Stimulated activated CD8-positive, alpha-beta memory T cell treated with anti-CD3 and anti-CD28 coated beads, Interleukin-7, amount 100 ng/mL, for 48 hours (primary cell): ENCODE measurements around the gene TBC1D22A.
"Not testable (repeated sequence)": the region's sequence is repeated elsewhere in the genome, so short reads cannot be mapped to it uniquely, and the experiment has no call there.

Source experiments
- DNase-seq, 2 donors: peaks; one replicate each; pipeline ENCODE4 v3.0.0-alpha.2; 2020; ENCODE audit warnings: low read depth in 1 of 2; ENCODE audit errors: extremely low read depth in 1 of 2

The TBC1D22A gene, protein sequence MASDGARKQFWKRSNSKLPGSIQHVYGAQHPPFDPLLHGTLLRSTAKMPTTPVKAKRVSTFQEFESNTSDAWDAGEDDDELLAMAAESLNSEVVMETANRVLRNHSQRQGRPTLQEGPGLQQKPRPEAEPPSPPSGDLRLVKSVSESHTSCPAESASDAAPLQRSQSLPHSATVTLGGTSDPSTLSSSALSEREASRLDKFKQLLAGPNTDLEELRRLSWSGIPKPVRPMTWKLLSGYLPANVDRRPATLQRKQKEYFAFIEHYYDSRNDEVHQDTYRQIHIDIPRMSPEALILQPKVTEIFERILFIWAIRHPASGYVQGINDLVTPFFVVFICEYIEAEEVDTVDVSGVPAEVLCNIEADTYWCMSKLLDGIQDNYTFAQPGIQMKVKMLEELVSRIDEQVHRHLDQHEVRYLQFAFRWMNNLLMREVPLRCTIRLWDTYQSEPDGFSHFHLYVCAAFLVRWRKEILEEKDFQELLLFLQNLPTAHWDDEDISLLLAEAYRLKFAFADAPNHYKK

DNA sequence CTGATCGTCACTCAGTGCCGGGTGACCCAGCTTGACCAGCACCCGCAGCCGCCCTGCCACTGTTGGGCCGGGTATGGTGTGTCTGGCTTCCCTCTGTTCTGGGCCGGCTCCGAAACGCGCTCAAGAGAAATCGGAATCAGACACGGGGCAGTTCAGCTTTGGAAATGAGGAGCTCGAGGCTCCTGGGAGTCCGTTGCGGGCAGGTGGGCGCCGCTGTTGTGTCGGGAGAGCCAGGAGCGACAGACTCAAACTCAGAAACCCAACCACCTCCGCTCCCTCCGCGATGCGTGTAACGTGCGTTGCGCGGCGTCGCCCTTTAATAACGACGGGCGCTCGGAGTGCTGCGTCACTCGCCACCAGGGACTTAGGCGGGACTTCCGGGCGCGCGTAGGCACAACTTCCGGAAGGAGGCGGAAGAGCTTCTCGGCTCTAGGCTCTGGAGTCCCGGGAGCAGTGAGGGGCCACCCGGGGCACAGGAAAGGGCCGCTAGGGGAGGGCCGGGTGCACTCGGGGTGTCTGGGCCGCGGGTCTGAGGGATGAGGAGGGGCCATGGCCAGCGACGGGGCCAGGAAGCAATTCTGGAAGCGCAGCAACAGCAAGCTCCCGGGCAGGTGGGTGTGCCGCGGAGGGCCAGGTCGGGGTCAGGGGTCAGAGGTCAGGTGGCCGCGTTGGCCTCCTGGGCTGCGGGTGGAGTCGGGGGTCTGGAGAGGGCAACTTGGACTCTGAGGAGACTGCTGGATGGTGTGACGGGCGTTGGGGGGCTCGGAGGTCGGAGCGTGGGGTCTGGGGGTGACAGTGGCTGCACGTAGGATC, at the start of gene TBC1D22A:
TBC1D22A (plus strand) TSS at position 413 of the 813 bp plus-strand sequence; CDS start at position 550, 137 bp downstream.
- peak; percentile 84 to 93 for DNase-seq

DNA sequence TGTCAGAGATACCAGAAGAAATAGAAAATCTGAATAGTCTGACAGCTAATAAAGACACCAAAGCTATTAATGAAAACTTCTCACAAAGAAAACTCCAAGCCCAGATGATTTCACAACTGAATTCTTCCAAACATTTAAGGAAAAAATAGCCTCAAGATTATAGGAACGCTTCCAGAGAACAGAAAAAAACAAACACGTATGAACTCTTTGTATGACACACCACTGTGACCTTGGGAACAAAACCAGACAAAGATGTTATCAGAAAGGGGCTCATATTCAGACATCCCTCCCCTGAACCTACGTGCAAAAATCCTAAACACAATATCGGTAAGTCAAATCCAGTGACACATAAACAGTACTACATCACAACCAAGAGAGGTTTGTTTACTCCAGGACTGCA, 47.9 kb upstream of the TBC1D22A start:
- DNase-seq = no peak

DNA sequence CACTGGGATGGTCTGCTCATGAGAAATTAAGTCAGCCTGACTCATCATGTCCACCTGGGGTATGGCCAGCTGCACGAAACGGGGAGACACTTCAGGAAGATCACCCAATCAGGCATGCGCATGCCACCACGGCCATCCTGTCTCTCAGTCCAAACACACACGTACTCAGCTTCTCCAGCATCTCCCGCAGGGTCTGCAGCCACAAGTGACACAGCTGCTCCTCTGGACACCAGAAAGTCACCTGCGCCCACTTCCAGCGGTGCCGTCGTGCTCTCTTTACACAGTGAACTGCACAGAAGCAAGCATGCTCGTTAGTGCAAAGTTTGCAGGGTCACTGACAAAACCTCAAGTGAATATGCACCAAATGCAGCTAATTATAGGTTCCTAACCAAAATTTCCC, 42.5 kb upstream of the TBC1D22A start:
- no peak for DNase-seq

DNA sequence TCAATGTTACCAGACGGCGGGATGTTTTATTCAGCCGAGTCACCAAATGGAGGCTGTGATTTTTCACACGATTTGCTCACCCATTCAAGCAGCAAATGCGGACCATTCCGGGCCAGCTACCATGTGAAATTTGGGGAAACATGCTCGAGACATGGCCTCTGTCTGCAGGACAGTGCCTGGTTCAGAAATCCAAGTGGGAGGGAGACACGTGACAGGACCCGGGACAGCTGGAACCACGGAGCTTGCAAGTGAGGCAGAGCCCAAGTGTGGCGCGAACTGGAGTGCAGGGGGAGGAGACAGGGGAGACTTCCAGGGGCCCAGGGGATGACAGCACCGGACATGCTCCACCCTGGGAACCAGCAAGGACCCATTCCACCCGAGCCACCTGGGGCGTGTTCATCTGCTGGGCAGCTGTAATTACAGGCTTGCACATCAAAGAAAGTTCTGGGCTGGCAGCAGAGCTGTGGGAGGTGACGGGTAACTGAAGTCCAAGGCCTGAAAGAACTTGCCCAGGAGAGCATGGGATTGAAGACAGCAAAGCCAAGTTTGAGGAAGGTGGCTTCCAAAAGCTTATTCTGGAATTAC, 40.9 kb upstream of the TBC1D22A start:
- no peak for DNase-seq

DNA sequence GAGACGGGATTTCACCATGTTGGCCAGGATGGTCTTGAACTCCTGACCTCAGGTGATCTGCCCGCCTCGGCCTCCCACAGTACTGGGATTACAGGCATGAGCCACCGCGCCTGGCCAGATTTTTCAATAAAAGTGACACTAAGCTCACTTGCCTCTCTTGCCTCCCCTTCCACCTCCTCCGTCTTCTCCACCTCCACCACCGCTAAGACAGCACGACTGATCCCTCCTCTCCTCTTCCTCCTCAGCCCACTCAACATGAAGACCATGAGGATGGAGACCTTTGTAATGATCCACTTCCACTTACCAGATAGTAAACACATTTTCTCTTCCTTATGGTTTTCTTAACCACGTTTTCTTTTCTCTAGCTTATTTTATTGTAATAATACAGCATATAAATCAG, 38.6 kb upstream of the TBC1D22A start:
- DNase-seq = no peak

DNA sequence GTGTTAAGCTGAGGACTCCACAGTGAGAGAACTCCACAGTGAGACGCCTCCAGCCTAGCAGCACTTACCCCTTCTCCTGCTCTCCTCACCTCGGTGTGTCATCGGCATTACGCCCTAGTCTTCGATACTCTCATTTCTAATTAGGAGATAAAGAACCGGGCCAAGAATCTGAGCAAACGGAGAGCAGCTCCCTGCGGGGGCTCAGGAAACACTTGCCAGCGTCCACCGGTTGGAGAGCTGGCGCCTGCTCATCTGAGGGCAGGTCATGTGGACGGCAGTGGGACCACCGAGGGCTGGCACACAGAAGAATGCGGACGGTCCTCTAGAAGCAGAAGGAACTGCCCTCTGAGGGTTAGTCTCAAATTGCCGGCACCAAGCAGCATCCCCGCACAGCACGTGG, 37.4 kb upstream of the TBC1D22A start:
- DNase-seq = no peak

DNA sequence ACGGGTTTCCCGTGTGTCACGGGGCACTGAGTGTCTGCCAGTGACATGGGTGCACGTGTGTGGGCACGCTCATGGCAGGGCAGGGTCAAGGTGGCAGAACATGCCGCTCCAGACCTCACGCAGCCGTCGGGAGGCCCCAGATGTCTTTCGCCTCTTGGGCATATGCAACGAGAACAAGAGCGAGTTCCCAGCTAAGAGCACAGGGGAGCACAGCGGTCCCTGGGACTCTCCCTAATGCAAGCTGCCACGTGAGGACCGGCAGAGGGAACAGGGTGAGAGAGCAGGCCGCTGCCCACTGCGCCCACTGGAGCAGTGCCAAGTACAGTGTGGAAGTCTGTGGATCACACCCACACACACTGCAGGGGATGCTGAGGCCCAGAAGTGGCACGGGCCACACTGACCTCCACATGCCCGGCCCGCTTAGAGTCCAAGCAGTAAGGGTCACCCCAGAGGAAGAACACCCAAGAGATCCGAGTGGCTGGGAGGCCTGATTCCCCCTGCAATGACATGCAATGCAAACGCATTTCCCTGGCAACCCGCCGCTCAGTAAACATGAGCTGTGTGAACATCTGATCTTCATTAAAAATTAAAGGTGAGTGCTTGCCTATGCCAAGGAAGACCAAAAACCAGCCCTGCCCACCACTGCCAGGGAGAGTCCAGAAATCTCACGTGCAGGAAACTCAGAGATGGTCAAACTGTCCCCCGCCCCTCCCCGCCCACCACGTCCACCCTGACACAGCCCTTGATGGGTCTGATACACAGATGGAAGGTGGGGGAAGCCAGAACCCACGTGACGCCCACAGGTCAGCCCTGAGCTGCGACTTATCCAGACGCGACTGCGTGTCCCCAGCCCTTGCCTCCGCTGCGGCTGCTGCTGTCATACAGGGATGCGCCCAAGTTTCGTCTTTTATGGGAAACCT, 36.1 kb upstream of the TBC1D22A start:
- no peak for DNase-seq

DNA sequence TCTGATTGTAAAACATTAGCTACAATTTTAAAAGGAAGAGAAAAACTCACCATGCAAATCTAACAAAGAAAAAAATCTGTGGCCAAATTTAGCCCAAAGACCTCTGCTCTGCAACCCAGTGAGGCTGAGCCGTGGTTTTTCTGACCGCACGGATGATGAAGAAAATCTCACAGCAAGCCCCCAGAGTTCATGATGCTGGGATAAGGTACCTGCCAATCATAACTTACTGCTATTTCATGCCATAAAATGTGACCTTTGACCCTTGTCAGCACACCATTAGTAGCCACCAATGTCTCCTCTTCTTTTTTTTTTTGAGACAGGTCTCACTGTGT, 35.5 kb upstream of the TBC1D22A start:
- no peak for DNase-seq

DNA sequence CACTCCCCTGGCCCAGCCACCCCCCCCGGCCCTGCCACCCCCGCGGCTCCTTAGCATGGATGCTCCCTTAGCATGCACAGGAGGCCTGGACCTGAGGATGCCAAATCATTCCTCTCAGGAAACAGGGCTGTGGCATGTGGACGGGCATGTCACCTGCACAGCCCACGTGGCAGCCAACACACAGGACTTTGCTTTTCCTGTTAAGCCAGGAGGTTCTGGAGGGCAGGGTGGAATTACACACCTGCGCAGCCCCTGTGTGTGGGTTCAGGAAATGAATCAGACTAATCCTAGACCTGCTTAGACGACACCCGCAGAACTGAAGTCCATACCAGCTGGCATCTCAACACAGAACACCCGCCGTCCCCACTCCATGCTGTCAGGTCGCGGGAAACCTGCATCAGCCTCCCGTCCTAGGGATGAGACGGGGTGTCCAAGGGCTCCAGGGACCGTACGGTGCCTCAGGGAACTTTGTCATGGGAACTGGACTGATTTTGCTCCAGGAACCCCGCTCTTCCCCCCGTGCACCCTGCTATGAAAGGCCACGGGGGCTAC, 34.6 kb upstream of the TBC1D22A start:
- DNase-seq = no peak

DNA sequence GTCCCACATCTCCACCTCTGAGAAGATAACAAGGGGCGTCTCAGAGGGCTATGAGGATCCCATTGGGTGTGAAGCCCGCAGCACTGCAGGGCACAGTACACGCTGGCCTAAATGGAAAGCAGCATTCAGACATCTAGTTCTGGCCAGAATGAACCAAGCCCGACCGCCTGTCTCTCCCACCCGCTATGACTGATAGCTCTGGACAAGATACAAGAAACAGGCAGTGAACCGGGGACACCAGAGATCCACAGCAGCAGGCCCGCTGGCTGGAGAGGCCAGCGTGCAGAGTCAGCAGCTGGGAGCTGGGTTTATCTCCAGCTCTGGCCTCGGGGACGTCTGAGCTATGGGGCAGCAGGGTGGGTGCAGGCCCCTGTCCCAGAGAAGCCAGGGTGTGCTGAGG, 34.0 kb upstream of the TBC1D22A start:
- no peak for DNase-seq

DNA sequence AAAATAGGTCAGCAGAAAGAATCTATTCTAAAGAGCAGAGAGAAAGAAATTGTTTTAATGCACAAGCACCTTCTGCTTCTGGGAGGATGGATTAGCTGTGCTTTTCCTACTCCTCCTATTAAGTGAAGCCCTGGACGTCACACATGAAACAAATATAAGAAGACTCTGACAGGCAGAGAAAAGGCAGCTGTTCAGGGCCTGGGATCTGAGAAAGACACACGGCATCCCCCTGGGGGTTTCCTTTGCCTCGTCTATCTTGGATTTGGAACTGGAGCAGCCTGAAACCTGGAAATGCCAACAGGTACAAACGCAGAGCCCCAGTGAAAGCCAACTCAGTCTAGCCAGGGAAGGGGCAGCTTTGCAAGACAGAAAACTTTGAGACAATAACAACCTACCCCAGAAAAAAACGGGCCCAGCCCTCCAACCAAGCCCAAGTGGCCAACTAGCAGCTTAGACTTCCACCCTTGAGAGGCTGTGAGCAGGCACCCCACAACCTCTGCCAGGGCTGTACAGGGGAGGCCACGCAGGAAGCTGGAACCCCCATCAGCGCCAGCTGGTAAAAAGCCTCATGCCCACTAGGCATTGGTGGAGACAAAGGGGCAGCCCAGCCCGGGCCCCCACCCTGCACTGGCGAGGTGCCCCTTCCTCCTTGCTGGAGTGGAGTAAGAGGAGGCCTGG, 31.7 kb upstream of the TBC1D22A start:
- DNase-seq = no peak

DNA sequence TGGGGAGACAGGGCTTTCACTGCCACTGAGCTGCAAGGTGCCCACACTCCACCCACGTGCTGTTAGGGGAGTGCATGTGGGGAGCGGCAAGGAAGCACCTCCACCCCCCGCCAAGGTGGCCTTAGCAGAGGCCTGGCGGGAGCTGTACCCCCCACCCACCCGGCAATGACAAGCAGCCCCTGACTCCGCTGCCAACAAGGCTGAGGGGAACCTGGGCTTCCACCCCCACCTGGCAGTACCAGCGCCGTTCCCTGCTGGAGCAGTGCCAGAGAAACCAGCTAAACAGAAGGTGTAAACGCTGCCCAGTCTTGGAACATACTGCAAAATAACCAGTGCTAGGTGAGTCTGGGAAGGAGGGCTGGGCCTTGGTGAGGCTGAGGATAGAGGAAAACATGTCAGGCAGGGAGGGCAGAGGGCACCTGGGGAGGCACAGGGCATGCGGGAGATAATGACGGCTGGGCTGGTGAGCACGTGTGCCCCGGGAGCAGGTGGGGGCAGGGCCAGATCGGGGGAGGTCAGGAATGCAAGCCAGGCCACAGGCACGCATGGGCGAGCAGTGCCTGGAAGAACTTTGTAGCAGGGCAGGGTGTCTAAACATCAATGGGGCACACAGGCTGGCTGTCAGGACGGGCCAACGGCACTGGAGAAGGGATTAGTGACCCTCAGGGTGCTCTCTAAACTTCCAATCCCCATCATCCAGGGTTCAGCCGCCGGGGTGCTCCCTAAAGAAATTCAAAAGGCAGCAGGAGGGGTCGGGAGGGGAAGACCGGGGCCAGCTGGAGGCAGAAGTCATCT, 31.0 kb upstream of the TBC1D22A start:
- no peak for DNase-seq

DNA sequence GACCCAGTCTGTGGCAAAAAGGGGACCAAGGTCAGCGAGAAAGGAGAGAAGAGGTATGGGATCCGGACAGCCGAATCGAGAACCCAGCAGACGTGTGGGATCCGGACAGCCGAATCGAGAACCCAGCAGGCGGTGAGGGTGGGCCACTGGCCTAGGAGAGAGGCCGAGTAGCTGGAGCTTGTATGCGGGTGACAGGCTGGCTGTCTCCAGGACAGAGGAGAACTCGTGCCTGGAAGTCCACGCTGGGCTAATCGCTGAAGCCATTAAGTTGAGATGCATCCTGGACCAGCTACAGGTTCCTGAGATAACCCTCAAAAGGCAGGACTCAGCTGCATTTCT, 30.4 kb upstream of the TBC1D22A start:
- DNase-seq = no peak

DNA sequence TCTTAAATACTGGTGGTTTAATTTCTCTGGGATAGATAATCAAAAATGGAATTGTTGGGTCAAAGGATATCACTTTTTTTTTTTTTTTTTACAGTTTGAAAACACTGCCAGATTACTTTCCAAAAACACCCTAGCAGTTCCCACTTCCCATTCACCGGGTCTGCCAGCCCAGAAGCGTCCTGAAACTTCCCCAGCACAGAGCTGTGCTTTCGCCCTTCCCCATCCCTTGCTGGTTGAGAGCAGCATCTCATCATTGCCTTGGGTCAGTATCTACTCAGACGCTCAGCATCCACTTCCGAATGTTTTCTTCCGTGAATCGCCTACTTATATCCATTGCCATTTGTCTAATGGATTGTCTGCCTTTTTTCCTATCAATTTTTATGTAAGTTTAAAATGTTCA, 29.9 kb upstream of the TBC1D22A start:
- DNase-seq = no peak

DNA sequence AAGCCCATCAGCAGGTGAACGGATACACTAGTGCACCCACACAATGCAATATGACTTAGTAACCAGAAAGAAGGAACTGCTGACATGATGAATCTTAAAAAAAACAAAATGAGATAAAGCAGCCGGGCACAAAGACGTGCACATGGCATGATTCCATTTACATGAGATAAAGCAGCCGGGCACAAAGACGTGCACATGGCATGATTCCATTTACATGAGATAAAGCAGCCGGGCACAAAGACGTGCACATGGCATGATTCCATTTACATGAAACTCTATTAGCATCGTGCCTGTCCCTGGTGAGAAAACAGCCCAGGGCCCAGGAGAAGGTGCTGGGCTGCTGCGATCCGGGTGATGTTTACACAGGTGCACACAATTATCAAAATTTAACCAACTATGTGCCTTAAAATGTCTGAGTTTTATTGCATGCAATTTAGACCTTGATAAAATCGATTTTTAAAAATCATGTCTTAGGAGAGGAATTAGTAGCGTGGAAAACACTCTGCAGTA, 28.2 kb upstream of the TBC1D22A start:
- DNase-seq = not testable (repeated sequence)

DNA sequence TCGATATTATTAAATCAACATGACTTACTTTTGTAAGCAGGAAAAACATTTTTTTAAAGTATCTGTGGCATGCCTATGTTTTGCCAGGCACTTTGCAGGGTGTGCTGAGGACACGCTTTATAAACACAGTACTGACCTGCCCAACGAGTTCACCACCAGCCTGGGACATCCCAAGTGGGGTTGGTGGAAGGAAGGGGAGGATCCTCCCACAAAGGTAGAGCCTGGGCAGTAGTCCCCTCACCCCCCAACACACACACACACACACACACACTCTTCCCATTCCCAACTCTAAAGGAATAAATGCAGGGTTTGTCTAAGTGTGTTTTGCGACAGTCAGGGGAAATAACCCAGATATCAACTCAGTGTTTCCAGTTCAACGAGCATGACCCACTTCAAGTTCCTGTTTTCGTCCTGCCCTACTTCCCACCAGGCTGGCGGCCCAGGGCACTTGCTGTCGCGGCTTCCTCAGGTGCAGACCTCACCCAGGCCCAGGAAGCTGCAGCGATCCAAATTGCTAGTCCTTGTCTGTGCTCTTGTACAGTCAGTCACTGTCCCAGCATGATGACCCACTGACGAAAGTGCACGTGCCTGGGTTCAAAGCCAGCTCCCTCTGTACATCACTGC, 27.5 kb upstream of the TBC1D22A start:
- no peak for DNase-seq

DNA sequence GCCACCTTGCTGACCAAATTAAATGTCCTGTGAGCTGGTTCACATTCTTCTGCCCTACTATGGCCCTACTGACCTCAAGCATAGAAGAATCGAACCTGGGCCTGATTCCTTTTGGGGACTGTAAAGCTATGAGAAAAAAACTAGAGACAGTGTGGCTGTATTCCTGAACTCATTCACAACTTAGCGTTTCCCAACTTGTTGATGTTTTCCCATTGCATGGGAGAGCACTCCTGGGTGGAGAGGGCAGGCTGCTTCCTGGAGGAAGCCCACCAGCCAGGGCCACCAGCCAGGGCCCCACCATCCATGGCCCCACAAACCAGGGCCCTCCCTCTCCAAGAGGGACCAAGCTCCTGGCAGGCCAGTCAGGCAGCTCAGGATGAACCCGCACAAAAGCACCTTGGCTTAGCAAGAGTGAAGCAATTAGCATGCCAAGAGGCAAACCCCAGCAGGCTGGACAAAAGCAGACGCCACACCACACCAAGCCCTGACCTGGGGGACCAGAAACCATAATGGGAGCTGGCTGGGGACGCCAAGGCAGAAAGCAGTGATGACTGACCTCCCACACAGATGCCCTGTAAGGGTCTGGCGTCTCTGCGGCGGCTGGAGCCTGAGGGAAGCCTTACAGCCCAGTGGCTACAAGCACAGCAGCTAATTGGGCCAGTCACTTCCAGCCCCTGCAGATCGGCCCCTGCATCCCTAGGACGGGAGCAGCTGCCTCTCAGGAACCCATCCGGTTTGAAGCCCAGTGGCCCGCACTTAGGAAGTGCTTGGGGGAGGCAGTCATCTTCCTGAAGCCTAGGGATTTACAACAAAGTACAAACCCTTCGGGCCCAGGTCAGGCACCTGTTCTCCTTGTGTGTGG, 26.5 kb upstream of the TBC1D22A start:
- no peak for DNase-seq
